Mesothelial cell of epicardium (in vitro differentiated cells): ENCODE results near the gene PAQR3. TPM values are rescaled to one million over a fixed set of nuclear protein-coding genes. Genes with fewer than 3 reads are reported as not detected.
"Not testable (repeated sequence)": the region's sequence is repeated elsewhere in the genome, so short reads cannot be mapped to it uniquely, and the experiment has no call there.

ENCODE experiments used
- DNase-seq, 2 experiments: peaks; one replicate each; pipeline ENCODE4 v3.0.0; 2021; ENCODE audit warnings: low spot score in 2 of 2; ENCODE audit not compliant: unreplicated experiment in 2 of 2
- H3K27ac Mint-ChIP-seq: 2 replicates; pipeline ENCODE4 v1.8.0; 2021; ENCODE audit warnings: mixed read lengths
- H3K27me3 Mint-ChIP-seq: 2 replicates; pipeline ENCODE4 v1.8.0; 2021; ENCODE audit warnings: low read depth, mixed read lengths
- H3K36me3 Mint-ChIP-seq: 2 replicates; pipeline ENCODE4 v1.8.0; 2021; ENCODE audit warnings: mixed read lengths
- H3K4me1 Mint-ChIP-seq: 2 replicates; pipeline ENCODE4 v1.8.0; 2021; ENCODE audit warnings: mixed read lengths
- H3K4me3 Mint-ChIP-seq: 2 replicates; pipeline ENCODE4 v1.8.0; 2021; ENCODE audit warnings: mild to moderate bottlenecking, moderate library complexity, mixed read lengths
- H3K9me3 Mint-ChIP-seq: 2 replicates; pipeline ENCODE4 v1.8.0; 2021; ENCODE audit warnings: mixed read lengths
- CTCF ChIP-seq: fragments of 200-600 bp; sonication (generic); IDR thresholded peaks from one replicate; pipeline ENCODE4 v1.5.0; 2021; ENCODE audit warnings: antibody characterized with exemption; ENCODE audit not compliant: unreplicated experiment
- total RNA-seq: library from RNA; stranded (reverse); gene quantifications from 3 replicates; pipeline ENCODE4 v1.2.1, GENCODE V29; 2021

Gene PAQR3
- total RNA-seq, 1 donor from 2014 or later, result 19.8 TPM

- Mint-ChIP-seq H3K4me3 (no peak overlapping the region), H3K9me3 (no peaks in the 10 kb centered on the region), H3K27ac (no peak overlapping the region), H3K36me3 (peaks cover 25% of the 10 kb centered on the region), H3K4me1 (no peaks in the 10 kb centered on the region), H3K27me3 (no peaks in the 10 kb centered on the region)
- no peak for DNase-seq
- TF ChIP-seq CTCF, result no peak
Observed at GRCh38 chr4:78928835-78929234, 10.4 kb downstream of the PAQR3 start.

GRCh38 chr4:78926826-78927225 is 12.4 kb downstream of the PAQR3 start:
- Mint-ChIP-seq H3K27me3 (no peaks in the 10 kb centered on the region), H3K9me3 (no peaks in the 10 kb centered on the region), H3K27ac (no peak overlapping the region), H3K36me3 (peaks cover 25% of the 10 kb centered on the region), H3K4me3 (no peak overlapping the region), H3K4me1 (no peaks in the 10 kb centered on the region)
- TF ChIP-seq CTCF, result no peak
- DNase-seq, result no peak

- TF ChIP-seq CTCF, result no peak
- no peak overlapping the region for H3K4me3 Mint-ChIP-seq
- H3K27ac Mint-ChIP-seq, result no peak overlapping the region
- peaks cover 16% of the 10 kb centered on the region for H3K36me3 Mint-ChIP-seq
- no peak for DNase-seq
- no peaks in the 10 kb centered on the region for H3K4me1 Mint-ChIP-seq
- no peaks in the 10 kb centered on the region for H3K27me3 Mint-ChIP-seq
- no peaks in the 10 kb centered on the region for H3K9me3 Mint-ChIP-seq
Observed at GRCh38 chr4:78923464-78924312, 15.6 kb downstream of the PAQR3 start.

- Mint-ChIP-seq H3K36me3 (peaks cover 12% of the 10 kb centered on the region), H3K4me1 (no peaks in the 10 kb centered on the region), H3K9me3 (no peaks in the 10 kb centered on the region), H3K4me3 (no peak overlapping the region), H3K27me3 (no peaks in the 10 kb centered on the region), H3K27ac (no peak overlapping the region)
- DNase-seq, result no peak
- no peak for TF ChIP-seq CTCF
Observed at GRCh38 chr4:78922207-78922606, 17.0 kb downstream of the PAQR3 start.

GRCh38 chr4:78910612-78911011 is 28.6 kb downstream of the PAQR3 start:
- no peak overlapping the region for H3K4me3 Mint-ChIP-seq
- H3K9me3 Mint-ChIP-seq, result no peaks in the 10 kb centered on the region
- H3K27ac Mint-ChIP-seq, result no peak overlapping the region
- DNase-seq, result no peak
- no peak for TF ChIP-seq CTCF
- H3K27me3 Mint-ChIP-seq, result no peaks in the 10 kb centered on the region
- peaks cover 18% of the 10 kb centered on the region for H3K36me3 Mint-ChIP-seq
- no peaks in the 10 kb centered on the region for H3K4me1 Mint-ChIP-seq

- not testable (repeated sequence) for DNase-seq, H3K27ac Mint-ChIP-seq, H3K4me3 Mint-ChIP-seq, H3K4me1 Mint-ChIP-seq, H3K27me3 Mint-ChIP-seq, H3K9me3 Mint-ChIP-seq
- H3K36me3 Mint-ChIP-seq, result peaks cover 18% of the 10 kb centered on the region
Observed at GRCh38 chr4:78908974-78909373, 30.3 kb downstream of the PAQR3 start.
